PC-9 (cell line): ENCODE measurements around the gene OAS2. TPM values are rescaled to one million over a fixed set of nuclear protein-coding genes. Genes with fewer than 3 reads are reported as not detected.

ENCODE experiments used
- Bru-seq: library from RNA; stranded (reverse); fragments of 400-500 nt; gene quantifications from one replicate; lab custom pipeline; 2021; lab: Mats Ljungman, UMichigan
- BruChase-seq, 2 experiments: library from RNA; stranded (reverse); fragments of 400-500 nt; gene quantifications; one replicate each; lab custom pipeline; 2021; lab: Mats Ljungman, UMichigan
- BruUV-seq: library from RNA; stranded (reverse); fragments of 400-500 nt; replicated peaks from 2 replicates; lab custom pipeline; 2021; lab: Mats Ljungman, UMichigan
- CTCF ChIA-PET: fragments of 300-600 bp; sonication (Branson Sonifier 250); formaldehyde crosslinking; loops from one replicate; lab custom pipeline; 2022; ENCODE audit warnings: antibody characterized with exemption; lab: Charles Lee
- POLR2A ChIA-PET: fragments of 300-600 bp; sonication (Branson Sonifier 250); formaldehyde crosslinking; loops from one replicate; lab custom pipeline; 2022; ENCODE audit warnings: antibody characterized with exemption; ENCODE audit not compliant: unreplicated experiment; lab: Charles Lee
- DNase-seq, 2 experiments: peaks; one replicate each; pipeline versions ENCODE4 v3.0.0 to v3.0.0-alpha.2; 2015 to 2022; ENCODE audit warnings: mixed read lengths in 1 of 2
- H2AFZ ChIP-seq: fragments of 200-600 bp; sonication (generic); 2 replicates; pipeline ENCODE4 v1.8.1; 2017; ENCODE audit warnings: antibody characterized with exemption
- H3F3A ChIP-seq: fragments of 200-600 bp; sonication (generic); 2 replicates; pipeline ENCODE4 v1.8.1; 2017; ENCODE audit warnings: antibody characterized with exemption, mild to moderate bottlenecking, low read depth; ENCODE audit not compliant: insufficient read depth
- H3K27ac ChIP-seq: fragments of 200-600 bp; sonication (generic); 2 replicates; pipeline ENCODE4 v1.6.1; 2016; ENCODE audit warnings: mixed run types
- H3K27me3 ChIP-seq: fragments of 200-600 bp; sonication (generic); 2 replicates; pipeline ENCODE4 v1.6.1; 2016; ENCODE audit warnings: low read depth, mixed run types; ENCODE audit not compliant: insufficient read depth
- H3K36me3 ChIP-seq: fragments of 200-600 bp; sonication (generic); 2 replicates; pipeline ENCODE4 v1.6.1; 2016; ENCODE audit warnings: low read depth, mixed run types
- H3K4me1 ChIP-seq: fragments of 200-600 bp; sonication (generic); replicated peaks from 2 replicates; pipeline ENCODE4 v1.6.1; 2016; ENCODE audit warnings: mixed run types; ENCODE audit not compliant: insufficient read depth
- H3K4me2 ChIP-seq: fragments of 200-600 bp; sonication (generic); 2 replicates; pipeline ENCODE4 v1.6.1; 2017; ENCODE audit warnings: mixed run types
- H3K4me3 ChIP-seq: fragments of 200-600 bp; sonication (generic); 2 replicates; pipeline ENCODE4 v1.6.1; 2016; ENCODE audit warnings: mixed run types
- H3K79me2 ChIP-seq: fragments of 200-600 bp; sonication (generic); 2 replicates; pipeline ENCODE4 v1.6.1; 2017; ENCODE audit warnings: low read depth, mixed run types
- H3K9me2 ChIP-seq: fragments of 200-600 bp; sonication (generic); 2 replicates; pipeline ENCODE4 v1.8.1; 2017; ENCODE audit warnings: mild to moderate bottlenecking; ENCODE audit not compliant: insufficient read depth
- H3K9me3 ChIP-seq: fragments of 200-600 bp; sonication (generic); 2 replicates; pipeline ENCODE4 v1.8.1; 2016; ENCODE audit warnings: low read depth; ENCODE audit not compliant: insufficient read depth
- H4K20me1 ChIP-seq: fragments of 200-600 bp; sonication (generic); 2 replicates; pipeline ENCODE4 v1.8.1; 2017; ENCODE audit not compliant: insufficient read depth
- EZH2 ChIP-seq: fragments of 200-600 bp; sonication (generic); IDR thresholded peaks from 2 replicates; pipeline ENCODE4 v1.8.0; 2017; ENCODE audit warnings: antibody characterized with exemption, low read depth
- intact Hi-C: fragments of 100-400 bp; cut with micrococcal nuclease; formaldehyde crosslinking; loops from one replicate; pipeline ENCODE4 v1.10.0; 2022; ENCODE audit not compliant: unreplicated experiment
- long read RNA-seq: library from polyadenylated mRNA; stranded (forward); transcript quantifications from one replicate; pipeline ENCODE4 v2.0.0, GENCODE V29; 2022
- total RNA-seq: library from RNA; stranded (reverse); gene quantifications from 2 replicates; pipeline ENCODE4 v1.2.3, GENCODE V29; 2021
- TF ChIP-seq, protein P1 (sequence below): fragments of 200-600 bp; sonication (generic); conservative IDR thresholded peaks from 2 replicates; pipeline ENCODE4 v1.6.1; 2017; ENCODE audit warnings: mixed run types, antibody characterized with exemption, mild to moderate bottlenecking, moderate library complexity

Gene OAS2, protein sequence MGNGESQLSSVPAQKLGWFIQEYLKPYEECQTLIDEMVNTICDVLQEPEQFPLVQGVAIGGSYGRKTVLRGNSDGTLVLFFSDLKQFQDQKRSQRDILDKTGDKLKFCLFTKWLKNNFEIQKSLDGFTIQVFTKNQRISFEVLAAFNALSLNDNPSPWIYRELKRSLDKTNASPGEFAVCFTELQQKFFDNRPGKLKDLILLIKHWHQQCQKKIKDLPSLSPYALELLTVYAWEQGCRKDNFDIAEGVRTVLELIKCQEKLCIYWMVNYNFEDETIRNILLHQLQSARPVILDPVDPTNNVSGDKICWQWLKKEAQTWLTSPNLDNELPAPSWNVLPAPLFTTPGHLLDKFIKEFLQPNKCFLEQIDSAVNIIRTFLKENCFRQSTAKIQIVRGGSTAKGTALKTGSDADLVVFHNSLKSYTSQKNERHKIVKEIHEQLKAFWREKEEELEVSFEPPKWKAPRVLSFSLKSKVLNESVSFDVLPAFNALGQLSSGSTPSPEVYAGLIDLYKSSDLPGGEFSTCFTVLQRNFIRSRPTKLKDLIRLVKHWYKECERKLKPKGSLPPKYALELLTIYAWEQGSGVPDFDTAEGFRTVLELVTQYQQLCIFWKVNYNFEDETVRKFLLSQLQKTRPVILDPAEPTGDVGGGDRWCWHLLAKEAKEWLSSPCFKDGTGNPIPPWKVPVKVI
- 0.98 and 1.3 TPM in 2 replicates for total RNA-seq
- percentile 20 among the genes with signal in this experiment for Bru-seq, nascent RNA
- BruChase-seq, experiment 1, labeled RNA remaining after a 2-hour chase: percentile 16 among the genes with signal in this experiment
- percentile 12 among the genes with signal in this experiment for BruChase-seq, experiment 2, labeled RNA remaining after a 6-hour chase
- long read RNA-seq, partial matches to known transcripts: 0 of 1 reads
- long read RNA-seq, other reads (novel, unspliced or antisense): 0 of 1 reads

DNA sequence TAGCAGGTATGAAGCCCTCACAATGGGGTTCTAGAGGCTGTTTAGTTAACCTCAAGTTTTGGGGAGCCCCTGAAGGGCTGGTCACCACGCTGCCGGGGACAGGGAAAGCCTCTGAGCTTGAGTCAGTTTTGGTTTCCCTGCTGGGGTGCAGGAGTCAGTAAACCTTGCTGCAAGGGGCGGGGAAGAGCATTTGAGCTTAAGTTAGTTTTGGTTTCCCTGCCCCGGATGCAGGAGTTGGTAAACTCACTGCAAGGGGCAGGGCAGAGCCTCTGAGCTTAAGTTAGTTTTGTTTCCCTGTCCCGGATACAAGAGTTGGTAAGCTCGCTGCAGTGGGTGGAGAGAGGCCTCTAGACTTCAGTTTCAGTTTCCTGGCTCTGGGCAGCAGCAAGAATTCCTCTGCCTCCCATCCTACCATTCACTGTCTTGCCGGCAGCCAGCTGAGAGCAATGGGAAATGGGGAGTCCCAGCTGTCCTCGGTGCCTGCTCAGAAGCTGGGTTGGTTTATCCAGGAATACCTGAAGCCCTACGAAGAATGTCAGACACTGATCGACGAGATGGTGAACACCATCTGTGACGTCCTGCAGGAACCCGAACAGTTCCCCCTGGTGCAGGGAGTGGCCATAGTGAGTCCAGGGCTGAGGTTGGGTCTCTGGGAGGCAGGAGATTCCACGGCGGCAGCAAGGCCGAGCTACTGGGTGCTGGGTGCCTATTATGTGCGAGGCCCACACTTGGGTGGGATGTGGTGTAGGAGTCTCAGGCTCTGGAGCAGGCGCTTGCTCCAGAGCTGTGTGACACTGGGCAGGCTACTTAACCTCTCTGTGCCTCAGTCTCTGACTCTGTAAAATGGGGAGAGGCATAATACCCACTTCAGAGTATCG, at the start of gene OAS2:
Gene OAS2, plus strand, starts transcription at position 357 of the 878 bp plus-strand sequence. Its CDS starts 90 bp downstream, at position 447.
- Histone ChIP-seq H3K9me3 (no peaks in the 10 kb centered on the region), H3K36me3 (no peaks in the 10 kb centered on the region), H4K20me1 (0 out of 2 replicates have a peak, but pooled peaks cover 2% of the 10 kb centered on the region), H3K4me1 (no peaks in the 10 kb centered on the region), H3K27me3 (peaks cover 5% of the 10 kb centered on the region; the same call in 1 of the 2 replicates), H2AFZ (0 out of 2 replicates have a peak within 1 kb of the TSS, but pooled peaks have one; percentile 58), H3K79me2 (no peaks in the 10 kb centered on the region), H3K4me3 (no peak within 1 kb of the TSS), H3K27ac (no peak within 1 kb of the TSS), H3F3A (no peaks in the 10 kb centered on the region), H3K9me2 (0 out of 2 replicates have a peak, but pooled peaks cover 8% of the 10 kb centered on the region), H3K4me2 (peak within 1 kb of the TSS; percentile 32)
- intact Hi-C loops: no loop called here
- no TSS peak for BruUV-seq
- no peak for TF ChIP-seq EZH2
- TF ChIP-seq, protein P1, sequence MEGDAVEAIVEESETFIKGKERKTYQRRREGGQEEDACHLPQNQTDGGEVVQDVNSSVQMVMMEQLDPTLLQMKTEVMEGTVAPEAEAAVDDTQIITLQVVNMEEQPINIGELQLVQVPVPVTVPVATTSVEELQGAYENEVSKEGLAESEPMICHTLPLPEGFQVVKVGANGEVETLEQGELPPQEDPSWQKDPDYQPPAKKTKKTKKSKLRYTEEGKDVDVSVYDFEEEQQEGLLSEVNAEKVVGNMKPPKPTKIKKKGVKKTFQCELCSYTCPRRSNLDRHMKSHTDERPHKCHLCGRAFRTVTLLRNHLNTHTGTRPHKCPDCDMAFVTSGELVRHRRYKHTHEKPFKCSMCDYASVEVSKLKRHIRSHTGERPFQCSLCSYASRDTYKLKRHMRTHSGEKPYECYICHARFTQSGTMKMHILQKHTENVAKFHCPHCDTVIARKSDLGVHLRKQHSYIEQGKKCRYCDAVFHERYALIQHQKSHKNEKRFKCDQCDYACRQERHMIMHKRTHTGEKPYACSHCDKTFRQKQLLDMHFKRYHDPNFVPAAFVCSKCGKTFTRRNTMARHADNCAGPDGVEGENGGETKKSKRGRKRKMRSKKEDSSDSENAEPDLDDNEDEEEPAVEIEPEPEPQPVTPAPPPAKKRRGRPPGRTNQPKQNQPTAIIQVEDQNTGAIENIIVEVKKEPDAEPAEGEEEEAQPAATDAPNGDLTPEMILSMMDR: no peak
- POLR2A ChIA-PET: no interaction called here
- CTCF ChIA-PET: interaction anchor here (1.1 kb wide), 1 partner anchor 14 kb away, joined by 5 read pairs; no protein-coding TSS in a partner anchor
- peak in 1 of 2 experiments; percentile 31 for DNase-seq

DNA sequence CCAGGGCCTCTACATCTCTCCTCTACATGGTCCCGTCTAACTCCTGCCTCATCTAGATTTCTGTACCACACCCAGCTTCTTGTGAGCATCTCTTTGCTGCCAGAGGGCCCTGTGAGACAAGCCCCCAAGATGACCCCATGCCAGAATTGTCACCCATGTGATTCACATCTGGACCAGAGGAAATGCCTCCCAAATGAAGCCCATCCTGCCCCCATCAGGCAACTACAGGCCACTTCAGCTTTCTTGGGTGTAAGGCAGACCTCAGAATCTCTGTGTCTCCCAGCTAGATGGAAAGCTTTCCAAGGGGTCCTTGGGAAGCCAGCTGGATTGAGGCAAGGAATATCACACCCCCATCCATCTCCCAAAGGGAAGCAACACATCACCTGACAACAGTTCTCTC, 49.3 kb upstream of the OAS2 start:
- Histone ChIP-seq H3F3A (no peaks in the 10 kb centered on the region), H3K9me3 (peaks cover 4% of the 10 kb centered on the region; the same call in 1 of the 2 replicates), H4K20me1 (no peaks in the 10 kb centered on the region), H3K79me2 (no peaks in the 10 kb centered on the region), H3K4me2 (no peak overlapping the region), H3K27me3 (no peaks in the 10 kb centered on the region), H3K27ac (no peak overlapping the region), H3K9me2 (no peaks in the 10 kb centered on the region), H2AFZ (no peak overlapping the region), H3K4me1 (no peaks in the 10 kb centered on the region), H3K4me3 (no peak overlapping the region), H3K36me3 (no peaks in the 10 kb centered on the region)
- POLR2A ChIA-PET: no interaction called here
- CTCF ChIA-PET: no interaction called here
- intact Hi-C loops: no loop called here
- no peak for DNase-seq
- TF ChIP-seq, protein P1: no peak
- TF ChIP-seq EZH2: no peak
- no TSS peak for BruUV-seq
